Measurements from ENCODE around the gene POU2AF2. TPM values are rescaled to one million over a fixed set of nuclear protein-coding genes. Genes with fewer than 3 reads are reported as not detected.

The POU2AF2 gene
- total RNA-seq, 6 experiments from 2014 or later = not detected

DNA sequence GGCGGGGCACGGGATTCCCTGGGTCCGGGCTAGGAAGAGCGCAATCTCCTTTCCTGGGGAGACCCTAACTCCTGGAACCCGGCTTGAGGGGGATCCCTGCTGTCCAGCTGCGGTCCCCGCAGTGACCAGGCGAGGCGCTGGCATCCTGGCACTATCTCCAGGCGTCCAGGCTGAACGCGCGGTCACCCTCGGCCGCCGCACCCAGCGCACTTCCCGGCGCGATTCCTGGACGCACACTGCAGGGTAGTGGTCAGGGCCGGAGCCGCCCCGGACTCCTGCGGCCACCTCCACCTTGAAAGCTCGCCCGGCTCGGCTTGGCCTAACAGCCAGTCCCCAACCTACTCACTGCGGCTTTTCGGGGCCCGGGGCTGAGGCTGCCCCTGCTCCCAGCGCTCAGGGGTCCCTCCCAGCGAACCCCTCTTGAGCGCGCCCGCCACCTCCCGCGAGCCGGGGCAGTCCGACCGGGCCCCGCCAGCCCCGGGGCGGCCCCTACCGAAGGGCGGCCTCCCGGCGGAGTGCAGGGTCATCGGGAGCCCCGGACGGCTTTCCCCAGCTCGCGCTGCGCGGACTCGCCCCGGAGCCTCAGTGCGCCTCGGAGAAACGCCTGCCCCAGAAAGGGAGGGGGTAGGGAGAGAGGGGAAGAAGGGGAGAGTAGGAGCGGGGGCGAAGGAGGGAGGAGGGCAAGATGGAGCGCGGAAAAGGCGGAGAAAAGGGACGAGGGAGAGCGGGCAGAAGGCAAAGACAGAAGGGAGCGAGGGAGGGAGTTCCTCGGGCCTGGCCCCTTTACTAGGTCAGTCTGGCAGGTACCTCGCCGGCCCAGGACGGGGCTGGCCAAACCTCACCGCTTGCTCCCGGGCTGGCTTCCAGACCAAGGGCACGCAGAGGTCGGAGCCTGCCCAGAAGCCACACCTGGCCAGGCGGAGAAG is 53.8 kb downstream of the POU2AF2 start:
- H3K4me3 ChIP-seq = peak overlapping the region; percentile 54 to 70 (median 64)
- WGBS (ENCODE audit: insufficient coverage, low coverage, low lambda C conversion rate, missing lambda C conversion rate) = under 1% methylated on average over 34 of the region's 77 CpGs
- no peak for TF ChIP-seq POLR2A (IDR thresholded peaks at IDR 0.05)
- TF ChIP-seq, protein P1, sequence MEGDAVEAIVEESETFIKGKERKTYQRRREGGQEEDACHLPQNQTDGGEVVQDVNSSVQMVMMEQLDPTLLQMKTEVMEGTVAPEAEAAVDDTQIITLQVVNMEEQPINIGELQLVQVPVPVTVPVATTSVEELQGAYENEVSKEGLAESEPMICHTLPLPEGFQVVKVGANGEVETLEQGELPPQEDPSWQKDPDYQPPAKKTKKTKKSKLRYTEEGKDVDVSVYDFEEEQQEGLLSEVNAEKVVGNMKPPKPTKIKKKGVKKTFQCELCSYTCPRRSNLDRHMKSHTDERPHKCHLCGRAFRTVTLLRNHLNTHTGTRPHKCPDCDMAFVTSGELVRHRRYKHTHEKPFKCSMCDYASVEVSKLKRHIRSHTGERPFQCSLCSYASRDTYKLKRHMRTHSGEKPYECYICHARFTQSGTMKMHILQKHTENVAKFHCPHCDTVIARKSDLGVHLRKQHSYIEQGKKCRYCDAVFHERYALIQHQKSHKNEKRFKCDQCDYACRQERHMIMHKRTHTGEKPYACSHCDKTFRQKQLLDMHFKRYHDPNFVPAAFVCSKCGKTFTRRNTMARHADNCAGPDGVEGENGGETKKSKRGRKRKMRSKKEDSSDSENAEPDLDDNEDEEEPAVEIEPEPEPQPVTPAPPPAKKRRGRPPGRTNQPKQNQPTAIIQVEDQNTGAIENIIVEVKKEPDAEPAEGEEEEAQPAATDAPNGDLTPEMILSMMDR (IDR thresholded peaks at IDR 0.05) = peak; percentile 60 to 68 (median 62)
- DNase-seq (peak; percentile 81 to 92 (median 91)), ATAC-seq (peak; percentile 74 to 87 (median 80))
- intact Hi-C loops (cut with DNase I) = loop anchor here in 1 of 2 donors (5.0 kb wide), 1 partner anchor 123 kb away; no protein-coding TSS in a partner anchor
- H3K27me3 ChIP-seq = no peaks in the 10 kb centered on the region
- H3K9me3 ChIP-seq = no peaks in the 10 kb centered on the region
- H3K4me1 ChIP-seq = peaks cover 0 to 44% (median 21%) of the 10 kb centered on the region in 4 donors
- H3K36me3 ChIP-seq = no peaks in the 10 kb centered on the region
- H3K27ac ChIP-seq = peak overlapping the region in 2 of 3 donors; percentile 1 to 49

DNA sequence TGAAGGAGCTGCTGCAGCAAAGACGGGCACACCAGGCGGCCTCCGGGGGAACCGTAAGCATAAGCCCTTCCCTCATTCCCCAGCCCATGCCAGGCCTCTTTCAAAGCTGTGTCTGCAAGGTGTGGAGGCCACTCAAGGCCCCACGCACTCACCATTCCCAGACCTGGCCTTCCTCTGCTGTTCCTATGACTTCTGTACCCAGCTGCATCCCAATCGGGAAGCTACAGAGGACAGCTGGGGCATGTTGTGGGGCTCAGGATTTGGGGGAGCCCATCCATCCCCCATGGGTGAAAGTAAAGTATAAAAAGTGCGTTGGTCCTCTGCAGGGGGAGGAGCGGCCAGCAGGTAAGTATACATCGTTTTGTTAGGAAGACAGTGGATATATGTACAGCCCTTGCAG is 55.0 kb downstream of the POU2AF2 start:
- intact Hi-C loops (cut with DNase I) = no loop called here
- TF ChIP-seq, protein P1 (IDR thresholded peaks at IDR 0.05) = no peak
- no peak for TF ChIP-seq POLR2A (IDR thresholded peaks at IDR 0.05)
- Histone ChIP-seq H3K4me3 (no peak overlapping the region), H3K27ac (peak overlapping the region in 1 of 3 donors; percentile 55), H3K36me3 (no peaks in the 10 kb centered on the region), H3K9me3 (no peaks in the 10 kb centered on the region), H3K4me1 (peaks cover 0 to 44% (median 21%) of the 10 kb centered on the region in 4 donors), H3K27me3 (no peaks in the 10 kb centered on the region)
- ATAC-seq (no peak), DNase-seq (no peak)
- 76% methylated on average over 2 of the region's 9 CpGs for WGBS (ENCODE audit: insufficient coverage, low coverage, low lambda C conversion rate, missing lambda C conversion rate)

DNA sequence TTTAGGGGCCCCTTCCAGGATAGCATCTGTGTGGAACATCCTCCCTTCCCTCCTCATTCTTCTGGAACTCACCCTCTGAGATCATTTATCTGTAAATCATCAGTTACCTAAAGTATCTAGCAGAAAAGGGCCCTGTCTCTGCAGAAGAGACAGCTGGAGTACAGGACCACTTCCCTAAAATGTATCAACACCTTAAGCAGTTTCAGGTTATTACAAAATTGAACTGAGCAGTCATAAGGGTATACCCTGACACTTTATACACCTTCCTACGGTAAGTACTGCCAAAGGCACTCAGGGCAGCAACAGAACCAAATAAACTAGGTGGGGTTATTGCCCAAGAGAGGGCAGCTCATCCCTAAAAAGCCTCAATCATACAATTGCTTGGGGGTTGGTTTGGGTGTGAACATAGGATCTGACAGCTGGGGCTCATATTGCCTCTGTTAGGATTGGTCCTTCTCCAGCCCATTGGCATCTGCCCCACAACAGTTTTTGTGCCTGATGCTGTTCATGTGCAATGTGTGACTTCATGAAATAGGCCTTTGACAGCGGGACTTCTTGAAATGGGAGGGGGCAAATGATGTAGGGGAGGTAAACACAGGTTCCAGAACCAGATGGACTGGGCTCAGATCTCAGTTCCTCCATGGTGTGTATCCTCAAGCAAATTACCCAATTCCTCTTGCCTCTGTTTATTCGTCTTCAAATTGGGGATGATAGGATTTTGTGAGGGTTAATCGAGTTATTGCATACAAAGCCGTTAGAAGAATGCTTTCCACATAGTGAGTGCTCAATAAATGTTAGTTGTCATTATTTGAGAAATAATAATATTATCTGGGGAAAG is 55.7 kb downstream of the POU2AF2 start:
- no peak overlapping the region for H3K4me3 ChIP-seq
- 46% methylated on average over 5 of the region's 5 CpGs for WGBS (ENCODE audit: insufficient coverage, low coverage, low lambda C conversion rate, missing lambda C conversion rate)
- no peaks in the 10 kb centered on the region for H3K9me3 ChIP-seq
- H3K27me3 ChIP-seq = no peaks in the 10 kb centered on the region
- H3K36me3 ChIP-seq = no peaks in the 10 kb centered on the region
- ATAC-seq (peak; percentile 4 to 49 (median 39)), DNase-seq (peak; percentile 52 to 79 (median 62))
- H3K27ac ChIP-seq = peak overlapping the region in 1 of 3 donors; percentile 55
- TF ChIP-seq POLR2A (IDR thresholded peaks at IDR 0.05) = no peak
- TF ChIP-seq, protein P1 (IDR thresholded peaks at IDR 0.05) = no peak
- H3K4me1 ChIP-seq = peaks cover 0 to 44% (median 21%) of the 10 kb centered on the region in 4 donors
- intact Hi-C loops (cut with DNase I) = no loop called here

DNA sequence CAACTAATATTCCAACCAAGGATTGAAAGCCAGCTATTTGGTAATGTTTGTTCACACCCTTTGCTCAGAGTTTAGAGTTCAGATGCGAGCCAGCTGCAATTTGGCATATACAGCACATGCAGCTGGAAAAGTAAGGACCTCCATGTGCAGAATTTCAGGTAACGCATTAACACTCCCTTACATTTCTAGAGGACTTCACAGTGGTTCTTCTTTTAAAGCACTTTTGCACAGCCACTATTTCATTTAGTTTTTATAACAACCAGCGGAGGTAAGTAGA is 56.3 kb downstream of the POU2AF2 start:
- Histone ChIP-seq H3K9me3 (no peaks in the 10 kb centered on the region), H3K4me3 (no peak overlapping the region), H3K27me3 (no peaks in the 10 kb centered on the region), H3K36me3 (no peaks in the 10 kb centered on the region), H3K27ac (peak overlapping the region in 1 of 3 donors; percentile 55), H3K4me1 (peaks cover 0 to 44% (median 21%) of the 10 kb centered on the region in 4 donors)
- intact Hi-C loops (cut with DNase I) = no loop called here
- ATAC-seq (peak in 3 of 4 donors; percentile 29 to 52 (median 41)), DNase-seq (no peak)
- TF ChIP-seq, protein P1 (IDR thresholded peaks at IDR 0.05) = no peak
- TF ChIP-seq POLR2A (IDR thresholded peaks at IDR 0.05) = no peak
- 42% methylated on average over 3 of the region's 3 CpGs for WGBS (ENCODE audit: insufficient coverage, low coverage, low lambda C conversion rate, missing lambda C conversion rate)
